ENCODE data around the gene CLTCL1. TPM values are rescaled to one million over a fixed set of nuclear protein-coding genes. Genes with fewer than 3 reads are reported as not detected.

The CLTCL1 gene
- total RNA-seq, 1 experiment from 2014 or later, result 7.9 TPM

- Mint-ChIP-seq H3K4me3 (ENCODE audit: unreplicated experiment) (no peak overlapping the region), H3K36me3 (ENCODE audit: insufficient read depth, unreplicated experiment) (peaks cover 5% of the 10 kb centered on the region), H3K27me3 (ENCODE audit: insufficient read depth, unreplicated experiment) (no peaks in the 10 kb centered on the region), H3K9me3 (ENCODE audit: unreplicated experiment) (no peaks in the 10 kb centered on the region), H3K27ac (ENCODE audit: unreplicated experiment) (peak overlapping the region; percentile 77), H3K4me1 (ENCODE audit: low read depth, unreplicated experiment) (peaks cover 6% of the 10 kb centered on the region)
- CTCF ChIA-PET, result interaction anchor here (0.7 kb wide), 1 partner anchor 40 kb away, joined by 3 read pairs; the partner anchor contains the start of gene ESS2
- intact Hi-C loops (cut with micrococcal nuclease; ENCODE audit: unreplicated experiment), result no loop called here
- Histone ChIP-seq H3K9me3 (no peaks in the 10 kb centered on the region), H3K4me3 (ENCODE audit: low read depth, low read length) (no peak overlapping the region), H3K4me1 (no peaks in the 10 kb centered on the region), H3K36me3 (ENCODE audit: control insufficient read depth, insufficient read depth, low read length) (no peaks in the 10 kb centered on the region), H3K27me3 (replicated peaks; ENCODE audit: control insufficient read depth, insufficient read depth, low read length) (no peaks in the 10 kb centered on the region)
- no peak for TF ChIP-seq CTCF (IDR thresholded peaks at IDR 0.05; ENCODE audit: insufficient read depth in 1 of 2, low read depth in 1 of 2, low read length in 1 of 2, severe bottlenecking in 1 of 2, unreplicated experiment in 1 of 2)
- no peak for DNase-seq
- BruUV-seq (replicated peaks), result no TSS peak
- POLR2A ChIA-PET, result no interaction called here
Observed at GRCh38 chr22:19184276-19184997, 107.1 kb downstream of the CLTCL1 start.

GRCh38 chr22:19183216-19183615 lies 108.3 kb downstream of the CLTCL1 start:
- Histone ChIP-seq H3K27me3 (replicated peaks; ENCODE audit: control insufficient read depth, insufficient read depth, low read length) (no peaks in the 10 kb centered on the region), H3K36me3 (ENCODE audit: control insufficient read depth, insufficient read depth, low read length) (no peaks in the 10 kb centered on the region), H3K9me3 (no peaks in the 10 kb centered on the region), H3K4me3 (ENCODE audit: low read depth, low read length) (no peak overlapping the region), H3K4me1 (no peaks in the 10 kb centered on the region)
- no peak for TF ChIP-seq CTCF (IDR thresholded peaks at IDR 0.05; ENCODE audit: insufficient read depth in 1 of 2, low read depth in 1 of 2, low read length in 1 of 2, severe bottlenecking in 1 of 2, unreplicated experiment in 1 of 2)
- Mint-ChIP-seq H3K9me3 (ENCODE audit: unreplicated experiment) (no peaks in the 10 kb centered on the region), H3K4me1 (ENCODE audit: low read depth, unreplicated experiment) (peaks cover 6% of the 10 kb centered on the region), H3K27me3 (ENCODE audit: insufficient read depth, unreplicated experiment) (no peaks in the 10 kb centered on the region), H3K4me3 (ENCODE audit: unreplicated experiment) (no peak overlapping the region), H3K36me3 (ENCODE audit: insufficient read depth, unreplicated experiment) (peaks cover 5% of the 10 kb centered on the region), H3K27ac (ENCODE audit: unreplicated experiment) (no peak overlapping the region)
- intact Hi-C loops (cut with micrococcal nuclease; ENCODE audit: unreplicated experiment), result no loop called here
- BruUV-seq (replicated peaks), result no TSS peak
- CTCF ChIA-PET, result interaction anchor here (0.5 kb wide), 1 partner anchor 449 kb away, joined by 3 read pairs; no protein-coding TSS in a partner anchor
- POLR2A ChIA-PET, result no interaction called here
- DNase-seq, result no peak

- no peak for DNase-seq
- POLR2A ChIA-PET, result no interaction called here
- H3K36me3 Mint-ChIP-seq (ENCODE audit: insufficient read depth, unreplicated experiment), result peaks cover 9% of the 10 kb centered on the region
- no peaks in the 10 kb centered on the region for H3K9me3 Mint-ChIP-seq (ENCODE audit: unreplicated experiment)
- H3K4me3 Mint-ChIP-seq (ENCODE audit: unreplicated experiment), result no peak overlapping the region
- Histone ChIP-seq H3K4me1 (no peaks in the 10 kb centered on the region), H3K27me3 (replicated peaks; ENCODE audit: control insufficient read depth, insufficient read depth, low read length) (no peaks in the 10 kb centered on the region), H3K36me3 (ENCODE audit: control insufficient read depth, insufficient read depth, low read length) (no peaks in the 10 kb centered on the region), H3K4me3 (ENCODE audit: low read depth, low read length) (no peak overlapping the region), H3K9me3 (no peaks in the 10 kb centered on the region)
- intact Hi-C loops (cut with micrococcal nuclease; ENCODE audit: unreplicated experiment), result no loop called here
- peaks cover 6% of the 10 kb centered on the region for H3K4me1 Mint-ChIP-seq (ENCODE audit: low read depth, unreplicated experiment)
- CTCF ChIA-PET, result no interaction called here
- no TSS peak for BruUV-seq (replicated peaks)
- no peak overlapping the region for H3K27ac Mint-ChIP-seq (ENCODE audit: unreplicated experiment)
- H3K27me3 Mint-ChIP-seq (ENCODE audit: insufficient read depth, unreplicated experiment), result no peaks in the 10 kb centered on the region
- TF ChIP-seq CTCF (IDR thresholded peaks at IDR 0.05; ENCODE audit: insufficient read depth in 1 of 2, low read depth in 1 of 2, low read length in 1 of 2, severe bottlenecking in 1 of 2, unreplicated experiment in 1 of 2), result no peak
Observed at GRCh38 chr22:19182472-19183157, 108.9 kb downstream of the CLTCL1 start.

Data from Caco-2 (cell line).